IMR-90 (cell line): Measurements from ENCODE around the gene AKAP9. TPM values are rescaled to one million over a fixed set of nuclear protein-coding genes. Genes with fewer than 3 reads are reported as not detected.

Source experiments
- ATAC-seq: fragments of 200-7000 bp; cut with Tn5 transposase; 2 replicates; pipeline ENCODE4 v1.9.1; 2020; ENCODE audit warnings: low read depth, mild to moderate bottlenecking, moderate library complexity
- BruUV-seq: library from RNA; stranded (reverse); fragments of 400-500 nt; replicated peaks from 2 replicates; lab custom pipeline; 2021; lab: Mats Ljungman, UMichigan
- CTCF ChIA-PET: fragments of 300-600 bp; formaldehyde crosslinking; extraction: SDS; loops from one replicate; lab custom pipeline; 2021; ENCODE audit warnings: antibody characterized with exemption; lab: Yijun Ruan, JAX
- POLR2A ChIA-PET: fragments of 300-600 bp; sonication (Branson Sonifier 250); formaldehyde crosslinking; loops from one replicate; lab custom pipeline; 2022; ENCODE audit warnings: antibody characterized with exemption; ENCODE audit not compliant: unreplicated experiment; lab: Charles Lee
- DNase-seq: peaks from one replicate; pipeline ENCODE4 v3.0.0; 2013
- H2AFZ ChIP-seq: replicated peaks from 2 replicates; pipeline ENCODE3; 2013; ENCODE audit warnings: low read length, mild to moderate bottlenecking; ENCODE audit not compliant: poor library complexity
- H2AK5ac ChIP-seq: 2 replicates; pipeline ENCODE4 v1.6.1; 2013; ENCODE audit warnings: low read depth, low read length, inconsistent platforms
- H2AK9ac ChIP-seq: replicated peaks from 2 replicates; pipeline ENCODE3; 2013; ENCODE audit warnings: mild to moderate bottlenecking, low read depth, low read length, moderate library complexity; ENCODE audit not compliant: poor library complexity
- H2BK120ac ChIP-seq: 2 replicates; pipeline ENCODE4 v1.6.1; 2013; ENCODE audit warnings: low read depth, low read length, inconsistent platforms
- H2BK15ac ChIP-seq: 3 replicates; pipeline ENCODE4 v1.6.1; 2013; ENCODE audit warnings: low read depth, low read length, inconsistent platforms
- H2BK20ac ChIP-seq: 2 replicates; pipeline ENCODE4 v1.6.1; 2013; ENCODE audit warnings: low read depth, mild to moderate bottlenecking, inconsistent platforms, low read length, moderate library complexity
- H2BK5ac ChIP-seq: 2 replicates; pipeline ENCODE4 v1.6.1; 2013; ENCODE audit warnings: mild to moderate bottlenecking, low read depth, low read length, inconsistent platforms; ENCODE audit not compliant: poor library complexity, severe bottlenecking
- H3K14ac ChIP-seq: replicated peaks from 2 replicates; pipeline ENCODE4 v1.6.1; 2013; ENCODE audit warnings: low read depth, low read length, inconsistent platforms
- H3K18ac ChIP-seq: 2 replicates; pipeline ENCODE4 v1.6.1; 2013; ENCODE audit warnings: low read depth, low read length, control low read depth
- H3K23ac ChIP-seq: 2 replicates; pipeline ENCODE4 v1.6.1; 2013; ENCODE audit warnings: low read depth, low read length, inconsistent platforms
- H3K27ac ChIP-seq: 2 replicates; pipeline ENCODE4 v1.5.1; 2013; ENCODE audit warnings: mild to moderate bottlenecking, control low read depth, low read length; ENCODE audit not compliant: insufficient read depth
- H3K27me3 ChIP-seq: 2 replicates; pipeline ENCODE4 v1.6.1; 2013; ENCODE audit warnings: low read length; ENCODE audit not compliant: control insufficient read depth, insufficient read depth
- H3K36me3 ChIP-seq: 2 replicates; pipeline ENCODE4 v1.6.1; 2013; ENCODE audit warnings: low read length, mixed read lengths; ENCODE audit not compliant: control insufficient read depth, insufficient read depth
- H3K4ac ChIP-seq: 2 replicates; pipeline ENCODE4 v1.6.1; 2013; ENCODE audit warnings: low read depth, low read length, inconsistent platforms
- H3K4me1 ChIP-seq: 2 replicates; pipeline ENCODE4 v1.6.1; 2013; ENCODE audit warnings: low read length, mixed read lengths; ENCODE audit not compliant: control insufficient read depth, insufficient read depth
- H3K4me2 ChIP-seq: 2 replicates; pipeline ENCODE4 v1.6.1; 2013; ENCODE audit warnings: low read depth, mild to moderate bottlenecking, control low read depth, low read length, moderate library complexity
- H3K4me3 ChIP-seq: 2 replicates; pipeline ENCODE4 v1.5.1; 2013; ENCODE audit warnings: low read depth, mild to moderate bottlenecking, control low read depth, low read length, moderate library complexity; ENCODE audit not compliant: insufficient read depth
- H3K56ac ChIP-seq: 2 replicates; pipeline ENCODE4 v1.6.1; 2013; ENCODE audit warnings: low read length, inconsistent platforms; ENCODE audit not compliant: insufficient read depth; ENCODE audit errors: extremely low read depth
- H3K79me1 ChIP-seq, 2 experiments: 2 replicates each; pipeline ENCODE4 v1.6.1; 2013; ENCODE audit warnings: low read length in 2 of 2, inconsistent platforms in 1 of 2, low read depth in 1 of 2
- H3K9ac ChIP-seq: 2 replicates; pipeline ENCODE4 v1.6.1; 2013; ENCODE audit warnings: low read depth, low read length, control low read depth
- H3K9me1 ChIP-seq: 2 replicates; pipeline ENCODE4 v1.6.1; 2013; ENCODE audit warnings: low read length, inconsistent platforms; ENCODE audit not compliant: insufficient read depth
- H3K9me3 ChIP-seq: 2 replicates; pipeline ENCODE4 v1.6.1; 2013; ENCODE audit warnings: low read length; ENCODE audit not compliant: control insufficient read depth, insufficient read depth
- H4K20me1 ChIP-seq: 2 replicates; pipeline ENCODE4 v1.6.1; 2013; ENCODE audit warnings: low read length, inconsistent platforms; ENCODE audit not compliant: insufficient read depth
- H4K5ac ChIP-seq: 2 replicates; pipeline ENCODE4 v1.6.1; 2013; ENCODE audit warnings: mild to moderate bottlenecking, low read depth, low read length, control low read depth
- H4K8ac ChIP-seq, 2 experiments: 2 replicates each; pipeline ENCODE4 v1.6.1; 2013; ENCODE audit warnings: low read depth in 2 of 2, low read length in 2 of 2, control low read depth in 1 of 2, inconsistent platforms in 1 of 2
- H4K91ac ChIP-seq: 2 replicates; pipeline ENCODE4 v1.6.1; 2013; ENCODE audit warnings: low read depth, low read length, inconsistent platforms; ENCODE audit not compliant: insufficient read depth
- BHLHE40 ChIP-seq: fragments of 150-350 bp; IDR thresholded peaks from 2 replicates; pipeline ENCODE4 v1.6.1; 2016; ENCODE audit warnings: mild to moderate bottlenecking, low read depth, low read length
- CEBPB ChIP-seq: IDR thresholded peaks from 2 replicates; pipeline ENCODE4 v1.6.1; 2012; ENCODE audit warnings: low read depth, low read length, improper control_type of control experiment
- CHD1 ChIP-seq: IDR thresholded peaks from 2 replicates; pipeline ENCODE4 v1.6.1; 2012; ENCODE audit warnings: low read depth, low read length, improper control_type of control experiment
- FOS ChIP-seq: fragments of 150-350 bp; IDR thresholded peaks from 2 replicates; pipeline ENCODE4 v1.6.1; 2016; ENCODE audit warnings: low read depth, low read length
- MAFK ChIP-seq: IDR thresholded peaks from 2 replicates; pipeline ENCODE4 v1.6.1; 2012; ENCODE audit warnings: low read depth, low read length, improper control_type of control experiment
- MAZ ChIP-seq: IDR thresholded peaks from 2 replicates; pipeline ENCODE4 v1.6.1; 2012; ENCODE audit warnings: low read depth, mild to moderate bottlenecking, low read length, improper control_type of control experiment, moderate library complexity, borderline replicate concordance
- MXI1 ChIP-seq: IDR thresholded peaks from 2 replicates; pipeline ENCODE4 v1.6.1; 2012; ENCODE audit warnings: low read depth, mild to moderate bottlenecking, low read length, moderate library complexity, borderline replicate concordance
- NFE2L2 ChIP-seq: fragments of 150-350 bp; IDR thresholded peaks from 2 replicates; pipeline ENCODE4 v1.6.1; 2016; ENCODE audit warnings: low read depth, mild to moderate bottlenecking, low read length
- POLR2A ChIP-seq: IDR thresholded peaks from 2 replicates; pipeline ENCODE4 v1.6.1; 2012; ENCODE audit warnings: mild to moderate bottlenecking, low read depth, low read length
- RAD21 ChIP-seq: IDR thresholded peaks from 2 replicates; pipeline ENCODE4 v1.6.1; 2012; ENCODE audit warnings: low read length, improper control_type of control experiment
- RCOR1 ChIP-seq: IDR thresholded peaks from 2 replicates; pipeline ENCODE4 v1.6.1; 2012; ENCODE audit warnings: mild to moderate bottlenecking, low read length, improper control_type of control experiment; ENCODE audit not compliant: insufficient replicate concordance
- RFX5 ChIP-seq: IDR thresholded peaks from 2 replicates; pipeline ENCODE4 v1.8.0; 2012; ENCODE audit warnings: low read depth, mild to moderate bottlenecking, low read length, moderate library complexity
- SMC3 ChIP-seq: fragments of 150-350 bp; IDR thresholded peaks from 2 replicates; pipeline ENCODE4 v1.6.1; 2016; ENCODE audit warnings: low read depth, mild to moderate bottlenecking, antibody characterized with exemption, low read length, moderate library complexity
- WGBS, 2 experiments: methylation state at CpG; one replicate each; pipeline versions ENCODE4 v1.1.5 to v1.1.7; 2013; ENCODE audit warnings: missing lambda C conversion rate in 2 of 2; ENCODE audit not compliant: insufficient read length in 1 of 2; ENCODE audit errors: extremely low coverage in 2 of 2; 5-methylcytosine and 5-hydroxymethylcytosine counted together
- dilution Hi-C: fragments of 300-500 bp; cut with HindIII; formaldehyde crosslinking; loops from one replicate; pipeline ENCODE4 v1.14.3; 2018; ENCODE audit warnings: low sequenced_read_pairs; ENCODE audit not compliant: unreplicated experiment
- in situ Hi-C: fragments of 300-500 bp; cut with MboI; formaldehyde crosslinking; loops from 3 replicates; pipeline ENCODE4 v1.14.3; 2019; ENCODE audit warnings: low sequenced_read_pairs, inconsistent platforms, mixed read lengths
- intact Hi-C: fragments of 100-400 bp; cut with micrococcal nuclease; formaldehyde crosslinking; loops from 2 replicates; pipeline ENCODE4 v1.10.0; 2022
- polyA plus RNA-seq, 3 experiments: library from polyadenylated mRNA; depleted of rRNA; stranded (reverse); fragments of >200 nt; gene quantifications; 2 replicates each; pipeline ENCODE4 v1.2.3, GENCODE V29; 2012; ENCODE audit warnings: low replicate concordance in 1 of 3
- total RNA-seq: library from RNA; depleted of rRNA; stranded (reverse); fragments of >200 nt; gene quantifications from 2 replicates; pipeline ENCODE4 v1.2.3, GENCODE V29; 2012
- TF ChIP-seq, protein P1 (sequence below): fragments of 150-350 bp; IDR thresholded peaks from 2 replicates; pipeline ENCODE4 v1.6.1; 2016; ENCODE audit warnings: low read depth, mild to moderate bottlenecking, low read length, moderate library complexity, borderline replicate concordance
- TF ChIP-seq, protein P2 (sequence below): fragments of 150-350 bp; IDR thresholded peaks from 2 replicates; pipeline ENCODE4 v1.6.1; 2017; ENCODE audit warnings: mild to moderate bottlenecking, antibody characterized with exemption, low read length, low read depth
- TF ChIP-seq, protein P3 (sequence below): conservative IDR thresholded peaks from 2 replicates; pipeline ENCODE4 v1.5.1; 2012; ENCODE audit warnings: mild to moderate bottlenecking, low read depth, low read length, improper control_type of control experiment

AKAP9 gene
- total and polyA plus RNA-seq, 2 of the 4 experiments (the other 2 are of a cell fraction), result 9.7 to 25.3 TPM

DNA sequence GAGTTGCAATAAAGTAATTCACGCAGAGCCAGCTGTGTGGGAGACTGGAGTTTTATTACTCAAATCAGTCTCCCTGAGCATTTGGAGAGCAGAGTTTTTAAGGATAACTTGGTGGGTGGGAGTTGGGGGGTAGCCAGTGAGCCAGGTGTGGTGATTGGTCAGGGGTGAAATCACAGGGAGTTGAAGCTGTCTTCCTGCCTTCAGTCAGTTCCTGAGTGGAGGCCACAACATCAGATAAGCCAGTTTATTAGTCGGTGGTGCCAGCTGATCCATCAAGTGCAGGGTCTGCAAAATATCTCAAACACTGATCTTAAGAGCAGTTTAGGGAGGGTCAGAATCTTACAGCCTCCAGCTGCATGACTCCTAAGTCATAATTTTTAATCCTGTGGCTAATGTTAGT lies 196.9 kb downstream of the AKAP9 start:
- peaks cover 0 to 20% of the 10 kb centered on the region in 2 experiments; a peak in 3 of 4 replicates for H3K79me1 ChIP-seq
- in situ Hi-C loops (no loop called here), dilution Hi-C loops (no loop called here), intact Hi-C loops (loop anchor here (10.0 kb wide), 1 partner anchor 253 kb away; the partner anchor contains the start of gene MTERF1)
- H3K14ac ChIP-seq, result no peak overlapping the region
- H4K91ac ChIP-seq, result no peak overlapping the region
- H3K9ac ChIP-seq, result no peak overlapping the region
- H3K4me1 ChIP-seq, result no peaks in the 10 kb centered on the region
- no peaks in the 10 kb centered on the region for H3K9me3 ChIP-seq
- no peak for ATAC-seq
- no peak for DNase-seq
- H2BK15ac ChIP-seq, result no peak overlapping the region
- H4K20me1 ChIP-seq, result 0 out of 2 replicates have a peak, but pooled peaks cover 5% of the 10 kb centered on the region
- H2BK5ac ChIP-seq, result no peak overlapping the region
- no peak overlapping the region for H3K4me3 ChIP-seq
- BruUV-seq, result no TSS peak
- no peak overlapping the region for H4K5ac ChIP-seq
- no peaks in the 10 kb centered on the region for H3K36me3 ChIP-seq
- no peak overlapping the region for H3K56ac ChIP-seq
- H3K23ac ChIP-seq, result no peak overlapping the region
- H3K4ac ChIP-seq, result no peak overlapping the region
- H3K4me2 ChIP-seq, result no peak overlapping the region
- WGBS, 2 experiments, result 20% methylated on average over 1 of the region's 2 CpGs; no CpG with 5 or more reads in 1 of the 2 experiments
- no peak overlapping the region for H2AK5ac ChIP-seq
- H2AK9ac ChIP-seq, result no peak overlapping the region
- no peak for TF ChIP-seq MXI1
- TF ChIP-seq FOS, result no peak
- TF ChIP-seq POLR2A, result no peak
- TF ChIP-seq RCOR1, result no peak
- TF ChIP-seq RFX5, result no peak
- TF ChIP-seq, protein P1, sequence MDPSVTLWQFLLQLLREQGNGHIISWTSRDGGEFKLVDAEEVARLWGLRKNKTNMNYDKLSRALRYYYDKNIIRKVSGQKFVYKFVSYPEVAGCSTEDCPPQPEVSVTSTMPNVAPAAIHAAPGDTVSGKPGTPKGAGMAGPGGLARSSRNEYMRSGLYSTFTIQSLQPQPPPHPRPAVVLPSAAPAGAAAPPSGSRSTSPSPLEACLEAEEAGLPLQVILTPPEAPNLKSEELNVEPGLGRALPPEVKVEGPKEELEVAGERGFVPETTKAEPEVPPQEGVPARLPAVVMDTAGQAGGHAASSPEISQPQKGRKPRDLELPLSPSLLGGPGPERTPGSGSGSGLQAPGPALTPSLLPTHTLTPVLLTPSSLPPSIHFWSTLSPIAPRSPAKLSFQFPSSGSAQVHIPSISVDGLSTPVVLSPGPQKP, result no peak
- no peak for TF ChIP-seq NFE2L2
- TF ChIP-seq CHD1, result no peak
- no peak for TF ChIP-seq BHLHE40
- TF ChIP-seq, protein P2, sequence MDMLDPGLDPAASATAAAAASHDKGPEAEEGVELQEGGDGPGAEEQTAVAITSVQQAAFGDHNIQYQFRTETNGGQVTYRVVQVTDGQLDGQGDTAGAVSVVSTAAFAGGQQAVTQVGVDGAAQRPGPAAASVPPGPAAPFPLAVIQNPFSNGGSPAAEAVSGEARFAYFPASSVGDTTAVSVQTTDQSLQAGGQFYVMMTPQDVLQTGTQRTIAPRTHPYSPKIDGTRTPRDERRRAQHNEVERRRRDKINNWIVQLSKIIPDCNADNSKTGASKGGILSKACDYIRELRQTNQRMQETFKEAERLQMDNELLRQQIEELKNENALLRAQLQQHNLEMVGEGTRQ, result no peak
- TF ChIP-seq, protein P3, sequence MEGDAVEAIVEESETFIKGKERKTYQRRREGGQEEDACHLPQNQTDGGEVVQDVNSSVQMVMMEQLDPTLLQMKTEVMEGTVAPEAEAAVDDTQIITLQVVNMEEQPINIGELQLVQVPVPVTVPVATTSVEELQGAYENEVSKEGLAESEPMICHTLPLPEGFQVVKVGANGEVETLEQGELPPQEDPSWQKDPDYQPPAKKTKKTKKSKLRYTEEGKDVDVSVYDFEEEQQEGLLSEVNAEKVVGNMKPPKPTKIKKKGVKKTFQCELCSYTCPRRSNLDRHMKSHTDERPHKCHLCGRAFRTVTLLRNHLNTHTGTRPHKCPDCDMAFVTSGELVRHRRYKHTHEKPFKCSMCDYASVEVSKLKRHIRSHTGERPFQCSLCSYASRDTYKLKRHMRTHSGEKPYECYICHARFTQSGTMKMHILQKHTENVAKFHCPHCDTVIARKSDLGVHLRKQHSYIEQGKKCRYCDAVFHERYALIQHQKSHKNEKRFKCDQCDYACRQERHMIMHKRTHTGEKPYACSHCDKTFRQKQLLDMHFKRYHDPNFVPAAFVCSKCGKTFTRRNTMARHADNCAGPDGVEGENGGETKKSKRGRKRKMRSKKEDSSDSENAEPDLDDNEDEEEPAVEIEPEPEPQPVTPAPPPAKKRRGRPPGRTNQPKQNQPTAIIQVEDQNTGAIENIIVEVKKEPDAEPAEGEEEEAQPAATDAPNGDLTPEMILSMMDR, result no peak
- no peak for TF ChIP-seq CEBPB
- TF ChIP-seq SMC3, result no peak
- TF ChIP-seq MAZ, result no peak
- TF ChIP-seq MAFK, result no peak
- TF ChIP-seq RAD21, result no peak
- CTCF ChIA-PET, result interaction anchor here (0.6 kb wide), 1 partner anchor 21 kb away, joined by 3 read pairs; no protein-coding TSS in a partner anchor
- H3K18ac ChIP-seq, result no peak overlapping the region
- no peaks in the 10 kb centered on the region for H3K27me3 ChIP-seq
- no peak overlapping the region for H2BK20ac ChIP-seq
- no peak overlapping the region for H2BK120ac ChIP-seq
- no peaks in the 10 kb centered on the region for H3K9me1 ChIP-seq
- H2AFZ ChIP-seq, result no peak overlapping the region
- H4K8ac ChIP-seq, result no peak overlapping the region
- POLR2A ChIA-PET, result no interaction called here
- no peak overlapping the region for H3K27ac ChIP-seq
